OCI-M2 (cell line): Measurements from ENCODE around the gene CMTR1.

Experiments
- DNase-seq: peaks from one replicate; lab custom pipeline; 2025; ENCODE audit not compliant: unreplicated experiment; lab: John Stamatoyannopoulos, UW

CMTR1 gene

DNA sequence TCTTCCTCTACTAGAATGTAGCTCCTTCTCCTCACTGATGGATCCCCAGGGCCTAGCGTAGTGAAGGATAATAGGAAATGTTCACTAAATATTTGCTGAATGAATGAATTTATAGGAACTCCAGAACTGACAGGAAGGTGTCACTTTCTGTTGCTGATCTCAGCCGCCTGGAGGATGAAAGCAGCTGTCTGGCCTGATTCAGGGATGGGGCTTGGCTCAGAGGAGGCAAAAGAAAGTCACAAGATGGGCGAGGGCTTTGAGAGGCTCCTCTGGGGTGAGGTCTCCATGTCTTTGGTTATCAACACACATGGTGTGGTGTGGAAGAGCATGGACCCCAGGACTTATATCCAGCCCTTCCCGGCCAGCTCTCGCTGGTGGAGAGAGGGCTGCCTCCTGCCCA lies 78.2 kb downstream of the CMTR1 start:
- no peak for DNase-seq

DNA sequence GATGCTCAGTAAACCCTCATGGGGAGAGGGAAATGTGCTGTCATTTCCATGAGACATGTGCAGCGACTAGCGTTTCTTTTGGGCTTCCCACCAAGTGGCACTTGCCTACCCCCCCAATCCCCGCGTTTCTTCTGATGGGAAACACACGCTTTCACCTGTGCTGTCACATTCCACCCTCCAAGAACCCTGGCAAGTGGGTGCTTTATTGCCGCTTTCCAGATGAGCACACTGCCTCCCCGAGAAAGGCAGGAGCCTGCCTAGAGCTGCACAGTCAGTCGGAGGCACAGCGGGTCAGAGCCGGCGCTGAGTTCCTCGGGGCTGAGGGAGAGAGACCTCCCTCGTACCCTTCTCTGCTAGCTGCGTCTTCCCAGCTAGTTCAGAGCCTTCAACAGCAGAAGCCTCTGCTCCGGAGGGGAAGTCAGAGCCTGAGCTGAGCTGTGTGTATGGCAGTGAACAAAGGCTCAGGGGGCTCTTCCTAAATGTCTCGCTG lies 78.9 kb downstream of the CMTR1 start:
- no peak for DNase-seq

DNA sequence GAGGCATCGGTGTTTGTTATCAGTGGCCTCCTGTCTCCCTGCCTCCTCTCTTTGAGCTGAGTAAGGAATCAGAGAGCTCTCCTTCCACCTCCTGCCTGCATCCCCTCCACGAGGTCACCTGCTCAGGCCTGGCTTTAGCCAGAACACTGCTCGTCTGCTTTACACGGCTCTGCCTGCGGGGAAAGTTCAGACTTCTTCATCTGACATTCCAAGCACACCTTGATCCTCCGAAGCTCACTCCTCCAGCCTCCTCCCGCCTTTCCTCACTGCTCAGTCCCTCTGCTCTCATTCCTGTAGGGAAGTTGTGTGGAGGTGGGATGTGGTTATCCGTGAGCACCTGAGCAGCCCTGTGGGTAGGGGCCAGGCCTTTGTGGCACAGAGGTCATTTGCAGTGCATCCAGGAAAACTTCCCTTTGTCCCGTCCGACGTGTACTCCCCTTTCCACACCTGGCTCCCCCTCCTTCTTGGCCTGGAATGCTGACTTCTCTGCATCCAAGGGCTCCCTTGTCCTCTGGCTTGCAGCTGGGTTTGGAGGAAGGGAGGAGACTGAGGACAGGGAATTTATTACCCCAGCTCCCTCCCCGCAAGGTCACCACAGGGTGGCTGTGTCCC lies 79.5 kb downstream of the CMTR1 start:
- DNase-seq, result no peak

DNA sequence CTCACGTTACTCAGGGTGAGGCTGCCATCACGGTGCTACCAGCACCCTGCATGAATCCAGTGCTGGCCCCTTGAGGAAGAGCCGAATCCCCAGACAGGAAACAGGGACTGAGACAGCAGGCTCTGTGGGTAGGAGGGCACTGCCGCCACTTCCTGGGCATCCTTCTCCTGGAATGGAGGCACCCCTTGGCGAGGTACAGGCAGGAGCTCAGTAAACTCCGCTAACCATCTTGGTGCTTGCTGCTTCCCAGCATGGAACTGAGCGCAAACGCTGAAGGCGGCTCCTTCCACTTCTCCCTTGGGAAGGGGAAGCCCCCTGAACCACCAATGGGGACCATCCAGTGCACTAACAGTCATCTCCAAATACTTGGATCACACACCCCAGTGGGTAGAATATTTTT lies 80.1 kb downstream of the CMTR1 start:
- DNase-seq, result no peak

DNA sequence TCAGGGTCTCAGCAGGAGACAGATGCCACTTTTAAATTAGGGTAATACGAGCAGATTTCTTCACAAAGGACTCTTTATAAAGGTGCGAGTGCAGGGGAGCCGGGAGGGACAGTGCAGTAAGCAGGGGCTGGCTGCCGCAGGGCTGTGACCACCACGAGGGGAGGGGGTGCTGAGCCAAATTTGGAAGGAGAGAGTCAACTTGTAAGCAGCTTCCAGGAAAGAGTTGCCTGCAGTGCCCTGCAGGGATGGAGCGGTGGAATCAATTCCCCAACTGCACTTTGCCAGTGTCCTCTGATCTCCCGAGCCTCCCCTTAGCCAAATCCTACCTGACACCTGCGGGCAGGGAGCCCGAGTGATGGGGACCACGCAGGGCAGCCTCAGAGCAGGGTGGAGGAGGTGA lies 80.6 kb downstream of the CMTR1 start:
- no peak for DNase-seq

DNA sequence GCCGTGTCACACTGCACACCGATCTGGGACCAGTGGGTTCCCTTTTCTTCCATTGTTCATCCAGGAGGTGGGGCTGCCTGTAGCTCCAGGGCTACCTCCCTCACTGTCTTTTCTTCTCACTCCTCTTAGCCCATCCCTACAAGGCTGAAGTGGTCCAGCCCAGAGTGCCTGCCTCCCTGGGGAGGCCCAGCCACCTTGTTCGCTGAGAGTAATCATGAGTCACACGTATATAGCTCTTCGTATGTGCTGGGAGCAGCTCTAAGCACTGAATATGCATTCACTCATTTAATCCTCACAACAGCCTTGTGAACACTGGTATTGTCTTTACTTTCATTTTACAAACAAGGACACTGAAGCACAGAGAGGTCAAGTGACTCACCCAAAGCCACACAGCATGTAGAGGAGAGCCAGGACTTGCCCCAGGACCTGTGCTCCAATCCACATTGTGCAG lies 81.3 kb downstream of the CMTR1 start:
- no peak for DNase-seq

DNA sequence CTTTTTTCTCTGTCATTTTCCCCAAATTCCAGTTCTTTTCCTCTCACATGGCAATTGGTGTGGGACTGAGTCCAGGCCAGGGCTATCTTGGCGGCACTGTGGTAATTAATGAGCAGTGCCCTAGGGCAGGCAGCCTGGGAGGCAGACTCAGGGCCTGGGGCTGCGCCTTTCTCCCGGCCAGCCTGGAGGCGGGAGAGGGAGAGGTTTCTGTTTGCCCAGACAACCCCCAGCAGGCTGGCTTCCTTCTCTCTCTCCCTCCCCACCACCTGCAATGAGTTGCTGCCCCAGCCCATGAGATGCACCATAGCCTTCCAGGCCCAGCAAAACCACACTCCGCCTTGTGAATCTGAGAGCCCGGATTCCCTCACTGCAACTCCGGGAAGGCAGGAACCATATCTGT lies 81.8 kb downstream of the CMTR1 start:
- DNase-seq, result no peak

DNA sequence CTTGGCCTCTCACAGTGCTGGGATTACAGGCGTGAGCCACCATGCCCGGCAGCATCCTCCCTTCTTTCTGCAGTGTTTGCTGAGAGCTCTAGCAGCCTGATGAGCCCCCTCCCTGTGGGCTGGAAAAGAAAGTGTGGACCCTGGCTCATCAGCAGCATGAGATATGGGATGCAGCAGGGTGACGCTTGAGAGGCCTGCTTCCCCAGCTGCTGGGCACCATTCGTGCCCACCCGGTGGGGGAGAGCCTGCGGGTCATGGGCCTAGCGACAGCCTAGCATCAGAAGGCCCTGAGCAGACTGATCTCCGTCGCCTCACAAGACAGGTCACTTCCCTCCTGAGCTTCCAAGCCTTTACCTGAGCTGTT lies 82.7 kb downstream of the CMTR1 start:
- DNase-seq, result no peak

DNA sequence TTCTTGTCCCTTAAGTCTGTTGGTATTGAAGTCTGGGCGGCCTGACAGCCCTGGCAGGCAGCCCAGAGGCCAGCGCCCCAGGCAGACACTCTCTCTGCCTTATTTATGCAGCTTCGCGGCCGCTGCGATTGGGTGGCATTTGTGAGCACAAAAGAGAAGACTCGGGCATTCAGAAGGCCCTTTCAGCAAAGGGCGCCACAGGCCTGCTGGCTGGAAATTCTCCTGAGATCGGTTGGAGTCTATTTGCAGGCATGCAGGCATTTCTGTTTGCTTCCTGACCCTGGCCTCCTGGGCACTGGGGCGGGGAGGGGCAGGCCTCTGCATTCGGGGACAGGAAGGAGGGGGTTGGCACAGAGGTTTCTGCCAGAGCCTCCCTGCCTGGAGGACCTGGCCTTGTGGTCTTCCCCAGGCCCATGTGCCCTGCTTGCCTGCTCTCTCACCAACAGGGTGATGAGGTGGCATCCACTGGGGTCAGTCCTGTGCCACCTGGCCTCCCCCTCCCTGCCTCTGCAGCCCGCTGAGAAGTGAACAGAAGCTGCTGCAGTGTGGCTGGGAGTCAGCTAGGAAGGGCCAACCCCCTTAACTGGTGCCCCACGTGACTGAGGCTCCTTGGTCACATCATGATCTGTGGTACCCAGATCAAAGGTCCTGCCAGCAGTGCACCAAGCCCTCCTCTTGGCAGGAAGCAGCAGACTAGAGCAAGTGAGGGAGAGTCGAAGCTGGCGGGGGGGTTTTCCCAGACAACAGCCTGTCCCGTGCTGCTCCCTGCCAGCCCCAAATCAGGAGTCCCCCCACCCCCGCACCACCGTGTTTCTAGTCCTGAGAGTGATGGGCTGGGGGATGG lies 83.3 kb downstream of the CMTR1 start:
- no peak for DNase-seq

DNA sequence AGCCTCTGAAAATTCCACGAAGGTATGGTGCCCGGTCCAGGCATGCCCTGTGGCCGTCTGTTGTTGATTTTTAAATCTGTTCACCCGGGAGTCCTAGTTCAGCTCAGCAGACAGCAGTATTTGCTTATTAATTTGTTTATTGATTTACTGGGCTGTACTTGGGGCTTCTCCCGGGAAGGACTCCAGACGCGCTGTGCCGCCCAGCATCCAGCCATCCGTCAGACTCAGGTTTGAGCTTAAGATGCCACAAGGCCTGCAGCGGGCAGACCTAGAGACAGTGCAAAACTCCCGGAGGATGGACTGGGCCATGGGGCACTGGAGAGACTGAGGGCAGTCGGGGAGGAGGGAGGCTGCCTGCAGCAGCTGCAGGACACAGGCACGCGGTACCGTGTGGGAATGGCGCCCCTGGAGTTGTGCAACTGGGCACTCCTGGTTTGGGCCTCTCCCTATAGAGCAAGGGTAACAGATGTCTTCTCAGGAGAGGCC lies 83.9 kb downstream of the CMTR1 start:
- no peak for DNase-seq

DNA sequence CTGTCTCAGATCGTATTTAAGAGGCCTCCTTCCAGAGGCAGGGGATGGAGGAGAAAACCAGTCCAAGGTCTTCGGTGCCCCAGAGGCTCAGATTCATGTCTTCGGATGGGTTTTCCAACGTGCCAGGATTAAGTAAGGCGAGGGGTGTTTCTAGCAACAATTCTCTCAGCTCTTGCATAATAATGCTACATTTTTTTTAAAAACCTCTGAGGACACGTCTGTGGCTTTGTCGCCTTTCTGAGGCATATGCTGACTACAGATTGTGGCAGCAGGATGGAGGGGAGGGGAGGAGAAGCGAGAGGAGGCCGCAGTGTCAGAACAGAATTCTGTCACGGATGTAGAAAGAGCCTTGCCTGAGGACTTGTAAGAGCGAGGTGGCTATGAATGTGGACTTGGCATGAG lies 84.4 kb downstream of the CMTR1 start:
- DNase-seq, result no peak

DNA sequence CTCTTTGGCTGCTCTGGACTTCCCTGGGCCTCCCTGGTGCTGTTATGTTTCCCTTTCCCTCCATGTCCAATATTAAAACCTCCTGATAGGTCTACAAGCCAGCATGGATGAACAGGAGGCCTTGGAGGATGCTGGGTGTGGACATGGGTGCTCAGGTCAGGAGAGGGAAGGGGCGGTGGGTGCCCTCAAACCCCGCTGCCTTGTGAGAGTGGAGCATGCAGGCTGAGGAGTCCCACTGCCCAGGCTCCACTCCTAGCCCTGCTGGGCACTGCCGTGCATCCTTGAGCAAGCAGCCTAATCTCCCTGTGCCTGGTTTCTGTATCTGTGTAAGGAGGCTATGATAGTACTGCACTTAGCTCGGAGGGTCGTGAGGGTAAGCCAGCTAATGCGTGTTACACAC lies 85.1 kb downstream of the CMTR1 start:
- no peak for DNase-seq

DNA sequence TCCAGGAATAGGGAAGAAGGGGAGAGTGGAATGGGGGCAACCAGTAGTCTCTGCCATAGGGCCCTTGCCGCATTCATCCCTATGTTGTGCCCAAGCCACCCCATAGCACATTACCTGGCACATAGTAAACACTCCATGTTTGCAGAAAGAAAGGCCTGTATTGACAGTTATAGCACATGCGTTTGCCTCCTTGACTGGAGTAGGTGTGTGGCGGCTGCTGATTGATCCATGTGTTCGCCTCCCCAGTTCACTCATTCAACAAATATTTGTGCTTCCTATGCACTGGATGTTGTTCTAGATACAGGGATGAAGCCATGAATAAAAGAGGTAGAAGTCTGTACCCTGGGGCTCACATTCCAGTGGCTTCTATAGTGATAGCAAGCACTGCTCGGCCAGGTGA lies 86.4 kb downstream of the CMTR1 start:
- DNase-seq, result no peak

DNA sequence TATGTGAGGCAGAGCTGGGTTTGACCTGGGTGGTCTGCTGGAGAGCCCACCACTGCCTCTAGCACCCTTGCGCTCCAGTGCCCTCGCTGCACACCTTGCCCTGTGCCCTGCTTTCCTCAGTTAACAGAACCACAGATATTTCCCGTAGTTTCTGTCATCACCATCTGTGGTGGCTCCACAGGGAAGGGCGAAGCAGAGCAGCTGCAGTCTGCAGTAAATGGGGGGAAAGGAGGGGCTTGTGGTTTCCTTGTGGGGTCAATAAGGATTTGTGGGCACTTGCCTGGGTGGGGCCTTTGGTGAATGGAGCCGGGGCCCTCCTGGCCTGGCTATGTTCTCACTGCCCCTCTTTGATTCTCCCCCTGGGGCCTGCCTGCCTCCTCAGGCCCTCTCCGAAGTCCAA lies 87.9 kb downstream of the CMTR1 start:
- DNase-seq, result no peak

DNA sequence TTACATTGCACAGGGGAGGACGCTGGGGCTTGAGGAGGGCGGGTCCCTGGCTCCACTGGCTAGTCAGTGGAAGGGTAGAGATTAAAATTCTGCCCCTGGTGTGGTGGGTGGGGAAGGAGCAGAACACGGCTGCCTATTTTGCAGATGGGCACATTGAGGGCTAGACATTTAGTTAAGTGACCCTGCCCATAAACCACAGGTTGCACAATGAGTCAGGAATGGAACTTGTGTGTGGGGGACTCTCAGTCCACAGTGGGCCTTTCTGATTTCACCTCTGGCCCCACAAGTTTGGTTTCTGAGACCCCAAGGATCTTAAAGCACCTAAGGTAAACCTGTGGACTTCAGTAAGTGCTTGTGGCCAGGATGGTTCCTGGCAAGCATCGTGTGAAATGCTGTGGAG lies 88.7 kb downstream of the CMTR1 start:
- DNase-seq, result no peak

DNA sequence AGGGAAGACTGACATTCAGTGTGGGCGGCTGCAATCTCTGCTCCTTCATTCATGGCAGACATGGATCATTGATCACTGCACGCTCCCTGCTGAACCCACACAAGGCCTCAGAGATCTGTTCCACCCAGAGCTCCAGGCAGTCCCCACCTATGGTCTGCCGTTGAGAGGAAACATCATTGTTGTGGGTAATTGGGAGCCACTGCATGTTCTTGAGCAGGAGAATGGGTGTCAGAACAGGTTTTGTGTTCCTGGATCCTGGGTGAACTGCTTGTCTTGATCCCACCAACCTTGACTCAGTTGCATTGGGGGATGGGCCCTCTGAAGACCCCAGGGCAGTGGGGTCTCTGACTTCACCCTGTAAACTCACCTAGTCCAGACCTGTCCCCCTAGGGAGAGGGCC lies 89.8 kb downstream of the CMTR1 start:
- DNase-seq, result no peak

DNA sequence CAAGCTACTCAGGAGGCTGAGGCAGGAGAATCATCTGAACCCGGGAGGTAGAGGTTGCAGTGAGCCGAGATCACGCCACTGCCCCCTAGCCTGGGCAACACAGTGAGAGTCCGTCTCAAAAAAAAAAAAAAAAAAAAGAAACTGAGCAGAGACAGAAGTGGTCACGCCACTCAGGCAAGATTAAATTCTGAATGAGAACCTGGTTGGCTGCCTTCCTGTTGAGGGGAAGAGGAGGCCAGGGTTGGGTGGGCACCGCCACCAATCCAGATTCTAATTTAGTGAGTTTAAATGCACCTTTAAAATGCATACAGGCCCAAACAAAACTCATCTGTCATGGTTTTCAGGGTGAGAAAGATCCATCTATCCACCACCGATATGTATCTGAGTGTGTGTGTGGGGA lies 90.4 kb downstream of the CMTR1 start:
- DNase-seq, result no peak

DNA sequence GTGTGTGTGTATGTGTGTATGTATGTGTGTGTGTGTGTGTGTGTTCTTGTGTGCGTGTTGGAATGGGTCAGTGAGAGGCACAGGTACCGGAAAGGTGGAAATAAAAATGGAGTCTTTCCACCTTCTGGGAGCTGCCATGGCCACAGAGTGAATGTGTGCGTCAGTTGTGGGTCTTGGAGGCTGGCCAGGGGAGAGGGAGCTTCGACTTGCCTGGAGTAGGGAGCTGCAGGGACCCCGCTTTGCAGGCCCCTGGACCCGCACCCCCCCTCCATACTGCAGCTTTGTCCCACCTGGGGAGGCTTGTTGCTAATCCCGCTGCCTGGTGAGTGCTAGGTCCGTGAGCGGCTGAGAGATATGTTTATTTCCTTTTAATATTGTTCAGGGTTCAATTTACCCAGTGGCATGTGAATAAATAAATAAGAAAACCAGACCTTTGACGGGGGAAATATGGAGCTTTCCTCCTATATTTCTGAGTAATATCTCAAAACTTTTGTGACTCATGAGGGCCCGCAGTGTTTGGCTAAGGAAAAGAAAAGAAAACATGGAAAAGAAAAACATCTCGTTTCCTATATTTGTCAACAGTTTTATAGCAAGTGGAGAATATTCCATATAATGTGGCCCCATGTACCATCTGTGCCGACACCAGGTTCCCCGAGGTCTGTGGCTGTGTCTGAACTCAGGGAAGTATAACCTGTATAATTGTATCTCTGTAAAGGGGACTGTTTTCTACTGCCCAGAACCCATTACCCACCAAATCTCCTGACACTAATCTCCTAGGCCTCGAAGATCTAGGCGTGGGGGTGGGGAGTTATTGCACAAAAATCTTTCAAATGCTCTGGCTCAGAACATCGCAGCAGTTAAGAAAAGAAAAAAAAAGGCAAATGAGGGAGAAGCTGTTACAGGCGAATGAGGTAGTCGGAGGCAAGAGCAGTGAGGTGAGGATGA lies 91.3 kb downstream of the CMTR1 start:
- no peak for DNase-seq

DNA sequence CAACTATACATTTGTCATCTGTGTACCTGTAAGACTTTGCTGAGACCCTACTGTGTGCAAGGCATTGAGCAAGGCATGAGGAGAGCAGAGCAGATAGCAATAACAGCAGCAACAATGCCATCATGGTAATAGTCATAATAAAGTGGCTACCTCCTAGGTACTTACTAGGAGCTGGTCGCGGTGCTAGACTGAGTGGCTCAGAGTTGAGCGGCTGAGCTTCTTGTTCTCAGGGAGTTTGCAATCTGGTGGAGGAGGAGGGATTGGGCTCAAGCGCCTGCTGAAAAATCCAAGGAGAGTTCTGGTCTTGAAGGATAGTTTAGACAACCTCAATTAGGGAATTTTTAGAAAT lies 91.9 kb downstream of the CMTR1 start:
- DNase-seq, result no peak

DNA sequence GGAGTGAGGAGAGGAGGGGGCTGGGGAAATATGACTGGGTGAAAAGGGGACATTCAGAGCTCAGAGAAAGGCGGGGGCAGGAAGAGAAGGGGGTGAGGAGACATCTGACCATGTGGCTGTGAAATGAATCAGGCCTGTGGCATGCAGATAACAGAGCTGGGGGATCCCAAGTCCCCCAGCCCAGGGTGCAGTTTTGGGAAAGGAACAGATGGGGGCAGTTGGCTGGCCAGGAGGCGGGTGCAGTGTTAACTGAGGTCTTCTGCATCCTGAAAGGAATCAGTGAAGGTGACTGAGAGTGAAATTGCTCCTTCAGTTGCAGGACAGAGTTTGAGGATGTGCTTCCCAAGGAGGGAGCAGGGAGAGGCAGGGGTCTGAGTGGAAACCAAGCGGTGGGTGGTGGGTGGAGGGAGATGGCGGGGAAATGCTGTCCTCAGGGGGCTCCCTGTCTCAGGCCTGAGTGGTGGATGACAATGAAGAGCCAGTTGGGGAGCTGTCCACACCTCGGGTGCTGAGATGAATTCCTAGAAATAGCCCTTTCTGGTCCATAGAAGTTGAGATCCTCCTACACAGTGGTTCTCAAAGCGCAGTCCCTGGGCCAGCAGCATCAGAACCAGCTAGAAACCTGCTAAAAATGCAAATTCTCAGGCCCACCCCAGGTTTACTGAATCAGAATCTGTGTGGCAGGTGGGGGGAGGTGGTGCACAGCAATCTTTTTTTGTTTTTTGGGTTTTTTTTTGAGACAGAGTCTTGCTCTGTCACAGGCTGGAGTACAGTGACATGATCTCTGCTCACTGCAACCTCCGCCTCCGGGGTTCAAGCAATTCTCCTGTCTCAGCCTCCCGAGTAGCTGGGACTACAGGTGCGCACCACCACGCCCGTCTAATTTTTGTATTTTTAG lies 92.7 kb downstream of the CMTR1 start:
- peak; percentile 27 for DNase-seq

DNA sequence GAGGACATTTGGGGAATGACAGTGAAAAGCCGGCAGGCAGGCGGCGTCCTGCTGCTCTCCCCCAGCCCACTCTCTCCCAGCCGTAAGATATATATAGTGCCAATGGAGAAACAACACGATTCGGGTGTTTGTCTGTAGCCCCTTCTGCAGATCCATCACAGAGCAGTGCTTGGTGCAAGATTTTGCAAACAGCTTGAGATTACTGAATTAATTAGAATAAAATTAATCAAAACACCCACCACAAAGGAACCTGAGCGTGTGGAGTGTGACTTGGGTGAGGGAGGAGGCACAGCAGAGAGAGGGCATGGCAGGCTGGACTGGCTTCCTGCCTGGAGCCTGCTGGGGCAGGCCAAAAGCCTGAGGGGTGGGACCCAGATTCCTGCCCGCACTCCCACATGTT lies 95.5 kb downstream of the CMTR1 start:
- no peak for DNase-seq
